ENCODE data around the gene FER1L5.

DNA sequence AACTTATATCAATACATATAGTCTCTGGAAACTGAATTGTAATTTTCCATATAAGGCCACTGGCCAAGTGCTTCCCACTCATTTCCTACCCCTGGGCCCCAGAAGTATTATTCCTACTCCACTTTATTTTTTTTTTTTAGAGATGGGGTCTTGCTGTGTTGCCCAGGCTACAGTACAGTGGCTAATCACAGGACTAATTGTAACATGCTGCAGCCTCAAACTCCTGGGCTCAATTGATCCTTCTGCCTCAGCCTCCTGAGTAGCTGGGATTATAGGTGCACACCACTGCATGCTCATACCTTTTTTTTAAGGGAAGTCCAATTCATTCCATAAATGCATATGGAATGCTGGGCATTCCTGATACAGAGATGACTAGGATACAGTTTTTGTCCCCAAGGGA lies 111.8 kb downstream of the FER1L5 start:
- TF ChIP-seq, protein P1, sequence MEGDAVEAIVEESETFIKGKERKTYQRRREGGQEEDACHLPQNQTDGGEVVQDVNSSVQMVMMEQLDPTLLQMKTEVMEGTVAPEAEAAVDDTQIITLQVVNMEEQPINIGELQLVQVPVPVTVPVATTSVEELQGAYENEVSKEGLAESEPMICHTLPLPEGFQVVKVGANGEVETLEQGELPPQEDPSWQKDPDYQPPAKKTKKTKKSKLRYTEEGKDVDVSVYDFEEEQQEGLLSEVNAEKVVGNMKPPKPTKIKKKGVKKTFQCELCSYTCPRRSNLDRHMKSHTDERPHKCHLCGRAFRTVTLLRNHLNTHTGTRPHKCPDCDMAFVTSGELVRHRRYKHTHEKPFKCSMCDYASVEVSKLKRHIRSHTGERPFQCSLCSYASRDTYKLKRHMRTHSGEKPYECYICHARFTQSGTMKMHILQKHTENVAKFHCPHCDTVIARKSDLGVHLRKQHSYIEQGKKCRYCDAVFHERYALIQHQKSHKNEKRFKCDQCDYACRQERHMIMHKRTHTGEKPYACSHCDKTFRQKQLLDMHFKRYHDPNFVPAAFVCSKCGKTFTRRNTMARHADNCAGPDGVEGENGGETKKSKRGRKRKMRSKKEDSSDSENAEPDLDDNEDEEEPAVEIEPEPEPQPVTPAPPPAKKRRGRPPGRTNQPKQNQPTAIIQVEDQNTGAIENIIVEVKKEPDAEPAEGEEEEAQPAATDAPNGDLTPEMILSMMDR (conservative IDR thresholded peaks at IDR 0.05; ENCODE audit: low read depth in 2 of 2), result no peak
- no peak for TF ChIP-seq POLR2AphosphoS5 (IDR thresholded peaks at IDR 0.05; ENCODE audit: low read depth)
- no peak for TF ChIP-seq EZH2 (IDR thresholded peaks at IDR 0.05; ENCODE audit: low read depth, unreplicated experiment)
- TF ChIP-seq EZH2phosphoT487 (IDR thresholded peaks at IDR 0.05; ENCODE audit: unreplicated experiment), result no peak
- TF ChIP-seq, protein P2, sequence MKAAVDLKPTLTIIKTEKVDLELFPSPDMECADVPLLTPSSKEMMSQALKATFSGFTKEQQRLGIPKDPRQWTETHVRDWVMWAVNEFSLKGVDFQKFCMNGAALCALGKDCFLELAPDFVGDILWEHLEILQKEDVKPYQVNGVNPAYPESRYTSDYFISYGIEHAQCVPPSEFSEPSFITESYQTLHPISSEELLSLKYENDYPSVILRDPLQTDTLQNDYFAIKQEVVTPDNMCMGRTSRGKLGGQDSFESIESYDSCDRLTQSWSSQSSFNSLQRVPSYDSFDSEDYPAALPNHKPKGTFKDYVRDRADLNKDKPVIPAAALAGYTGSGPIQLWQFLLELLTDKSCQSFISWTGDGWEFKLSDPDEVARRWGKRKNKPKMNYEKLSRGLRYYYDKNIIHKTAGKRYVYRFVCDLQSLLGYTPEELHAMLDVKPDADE (IDR thresholded peaks at IDR 0.05), result no peak
- no peak for TF ChIP-seq JUNB (IDR thresholded peaks at IDR 0.05; ENCODE audit: unreplicated experiment)
- no peak for TF ChIP-seq REST (IDR thresholded peaks at IDR 0.05; ENCODE audit: unreplicated experiment)
- TF ChIP-seq ZNF114 (CRISPR knock-in tag; IDR thresholded peaks at IDR 0.05), result no peak
